Left ventricle myocardium inferior (tissue), 1 donor: Measurements from ENCODE around the gene ARHGAP26. TPM values are rescaled to one million over a fixed set of nuclear protein-coding genes. Genes with fewer than 3 reads are reported as not detected.

ENCODE experiments used
- DNase-seq: peaks from one replicate; pipeline ENCODE4 v3.0.0-alpha.2; 2020
- H3K27ac ChIP-seq: fragments of 200-600 bp; replicated peaks from 2 replicates; pipeline ENCODE4 v1.8.0; 2021
- H3K27me3 ChIP-seq: fragments of 200-600 bp; 2 replicates; pipeline ENCODE4 v1.8.0; 2021; ENCODE audit warnings: low read depth
- H3K36me3 ChIP-seq: fragments of 200-600 bp; 2 replicates; pipeline ENCODE4 v1.8.0; 2021
- H3K4me1 ChIP-seq: fragments of 200-600 bp; 2 replicates; pipeline ENCODE4 v1.8.0; 2021
- H3K4me3 ChIP-seq: fragments of 200-600 bp; 2 replicates; pipeline ENCODE4 v1.8.0; 2021; ENCODE audit warnings: mild to moderate bottlenecking, moderate library complexity
- H3K9me3 ChIP-seq: fragments of 200-600 bp; replicated peaks from 2 replicates; pipeline ENCODE4 v1.8.0; 2021
- CTCF ChIP-seq: fragments of 200-600 bp; IDR thresholded peaks from 2 replicates; pipeline ENCODE4 v1.8.0; 2021; ENCODE audit warnings: antibody characterized with exemption, mild to moderate bottlenecking, borderline replicate concordance
- intact Hi-C: fragments of 100-400 bp; cut with micrococcal nuclease; formaldehyde crosslinking; loops from one replicate; pipeline ENCODE4 v1.11.0; 2022
- total RNA-seq: library from RNA; stranded (reverse); fragmentation: NEBNext Ultra II Directional; extraction: Animal tissue kit (Norgen Biotek cat#: 25700); gene quantifications from one replicate; pipeline ENCODE4 v1.2.1, GENCODE V29; 2021
- donor health status: DM: no; HTN: yes; CAD: no; lungs with severe emphysema.

Gene ARHGAP26
- total RNA-seq, 1 donor from 2014 or later, result 35.7 TPM

- no peak overlapping the region for H3K27ac ChIP-seq
- TF ChIP-seq CTCF, result no peak
Observed at GRCh38 chr5:143262393-143263174, 492.4 kb downstream of the ARHGAP26 start.

DNA sequence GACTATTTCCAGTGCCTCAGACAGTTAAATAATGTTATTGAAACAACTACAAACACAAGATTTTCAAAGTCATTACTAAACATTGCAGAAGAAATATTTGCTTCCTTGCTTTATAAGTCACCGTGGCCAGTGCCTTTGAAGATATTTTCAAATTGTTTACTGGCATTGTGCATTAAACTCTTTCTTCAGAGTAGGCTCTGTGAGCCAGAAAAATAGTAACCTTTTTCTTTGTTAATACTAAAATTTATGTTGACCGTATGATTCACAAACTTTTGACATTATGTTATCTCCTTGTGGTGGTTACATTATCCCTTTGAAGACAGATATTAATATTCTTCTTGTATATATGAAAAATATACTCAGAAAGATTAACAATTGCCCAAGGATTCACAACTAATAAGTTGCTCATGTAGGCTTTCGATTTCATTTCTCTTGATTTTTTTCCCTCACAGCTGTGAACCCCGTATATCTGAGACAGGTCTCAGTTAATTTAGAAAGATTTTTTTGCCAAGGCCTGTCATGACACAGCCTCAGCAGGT lies 493.2 kb downstream of the ARHGAP26 start:
- H3K4me1 ChIP-seq, result no peaks in the 10 kb centered on the region
- H3K9me3 ChIP-seq, result peaks cover 30% of the 10 kb centered on the region
- no peaks in the 10 kb centered on the region for H3K27me3 ChIP-seq
- H3K36me3 ChIP-seq, result no peaks in the 10 kb centered on the region
- intact Hi-C loops, result no loop called here
- H3K4me3 ChIP-seq, result no peak overlapping the region
- no peak overlapping the region for H3K27ac ChIP-seq
- no peak for TF ChIP-seq CTCF
- DNase-seq, result no peak

More at GRCh38 chr5:143262393-143263174, 492.4 kb downstream of the ARHGAP26 start:
- no peak for DNase-seq
- H3K4me1 ChIP-seq, result no peaks in the 10 kb centered on the region
- intact Hi-C loops, result no loop called here
- peaks cover 23% of the 10 kb centered on the region for H3K9me3 ChIP-seq
- no peak overlapping the region for H3K4me3 ChIP-seq
- H3K36me3 ChIP-seq, result no peaks in the 10 kb centered on the region
- no peaks in the 10 kb centered on the region for H3K27me3 ChIP-seq

DNA sequence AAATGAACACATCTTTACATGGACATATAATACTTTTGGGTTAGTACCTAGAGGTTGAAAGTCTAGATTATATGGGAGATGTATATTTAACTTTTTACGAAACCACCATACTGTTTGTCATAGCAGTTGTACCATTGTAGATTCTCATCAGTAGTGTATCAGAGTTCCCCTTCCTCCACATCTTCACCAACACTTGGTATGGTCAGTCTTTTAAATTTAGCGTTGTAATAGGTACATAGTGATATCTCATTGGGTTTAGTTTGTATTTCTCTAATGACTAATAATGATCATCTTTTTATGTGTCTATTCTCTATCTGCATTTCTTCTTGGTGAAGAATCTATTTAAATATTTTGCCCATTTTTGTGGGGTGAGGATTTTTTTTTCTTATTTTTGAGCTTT lies 495.8 kb downstream of the ARHGAP26 start:
- Histone ChIP-seq H3K4me3 (no peak overlapping the region), H3K4me1 (no peaks in the 10 kb centered on the region), H3K27ac (no peak overlapping the region), H3K36me3 (no peaks in the 10 kb centered on the region), H3K27me3 (no peaks in the 10 kb centered on the region), H3K9me3 (peaks cover 52% of the 10 kb centered on the region)
- intact Hi-C loops, result no loop called here
- DNase-seq, result no peak
- no peak for TF ChIP-seq CTCF

- no peak for DNase-seq
- Histone ChIP-seq H3K36me3 (no peaks in the 10 kb centered on the region), H3K27me3 (no peaks in the 10 kb centered on the region), H3K4me3 (no peak overlapping the region), H3K4me1 (no peaks in the 10 kb centered on the region), H3K9me3 (peaks cover 52% of the 10 kb centered on the region), H3K27ac (no peak overlapping the region)
- TF ChIP-seq CTCF, result no peak
- intact Hi-C loops, result no loop called here
Observed at GRCh38 chr5:143267186-143267585, 497.0 kb downstream of the ARHGAP26 start.

GRCh38 chr5:143268388-143268787 lies 498.2 kb downstream of the ARHGAP26 start:
- Histone ChIP-seq H3K4me3 (no peak overlapping the region), H3K27me3 (no peaks in the 10 kb centered on the region), H3K4me1 (no peaks in the 10 kb centered on the region), H3K9me3 (peaks cover 52% of the 10 kb centered on the region), H3K27ac (no peak overlapping the region), H3K36me3 (no peaks in the 10 kb centered on the region)
- no peak for DNase-seq
- TF ChIP-seq CTCF, result no peak
- intact Hi-C loops, result no loop called here
